Endothelial cell of umbilical vein (primary cell): ENCODE results near the gene ADAMTS14. TPM values are rescaled to one million over a fixed set of nuclear protein-coding genes. Genes with fewer than 3 reads are reported as not detected.

ENCODE experiments used
- BruUV-seq: library from RNA; stranded (reverse); fragments of 400-500 nt; replicated peaks from 2 replicates; lab custom pipeline; 2021; lab: Mats Ljungman, UMichigan
- CTCF ChIA-PET: fragments of 300-600, 350-600 bp; sonication (Branson Sonifier 250); formaldehyde crosslinking; loops from one replicate; lab custom pipeline; 2021; ENCODE audit warnings: antibody characterized with exemption, inconsistent platforms; lab: Charles Lee
- POLR2A ChIA-PET: fragments of 300-600, 350-600 bp; sonication (Branson Sonifier 250); formaldehyde crosslinking; loops from one replicate; lab custom pipeline; 2021; ENCODE audit warnings: antibody characterized with exemption, inconsistent platforms; lab: Charles Lee
- DNase-seq: peaks from one replicate; pipeline ENCODE4 v3.0.0-alpha.2; 2011; ENCODE audit warnings: low read depth, low spot score
- FAIRE-seq: peaks from 2 replicates; lab custom pipeline; 2011; peaks lifted over from hg19 to GRCh38; lab: Jason Lieb, UNC
- H2AFZ ChIP-seq: 2 replicates; pipeline ENCODE4 v1.6.0; 2012; ENCODE audit warnings: low read depth, low read length, control low read depth, inconsistent platforms
- H3K27ac ChIP-seq: 2 replicates; pipeline ENCODE4 v1.5.1; 2011; ENCODE audit warnings: low read depth, mild to moderate bottlenecking, control low read depth, low read length, moderate library complexity; ENCODE audit not compliant: insufficient read depth
- H3K27me3 ChIP-seq, 2 experiments: 2 replicates each; pipeline versions ENCODE4 v1.6.0 to v1.6.1; 2011; ENCODE audit warnings: low read length in 2 of 2, mixed read lengths in 1 of 2; ENCODE audit not compliant: control insufficient read depth in 2 of 2, insufficient read depth in 2 of 2
- H3K36me3 ChIP-seq, 2 experiments: 2 replicates in 1 of 2; 3 replicates in 1 of 2; pipeline ENCODE4 v1.5.1; 2011; ENCODE audit warnings: low read length in 2 of 2, mild to moderate bottlenecking in 1 of 2, moderate library complexity in 1 of 2; ENCODE audit not compliant: control insufficient read depth in 2 of 2, insufficient read depth in 2 of 2; ENCODE audit errors: extremely low read depth in 1 of 2
- H3K4me1 ChIP-seq: 3 replicates; pipeline ENCODE4 v1.5.1; 2011; ENCODE audit warnings: mild to moderate bottlenecking, low read length; ENCODE audit not compliant: control insufficient read depth, insufficient read depth; ENCODE audit errors: extremely low read depth
- H3K4me2 ChIP-seq: 2 replicates; pipeline ENCODE4 v1.6.1; 2011; ENCODE audit warnings: low read length, control low read depth, mixed read lengths; ENCODE audit not compliant: insufficient read depth
- H3K4me3 ChIP-seq, 3 experiments: fragments of 200-600 bp in 1 of 3; sonication (generic), shearing (Covaris generic) in 1 of 3; replicated peaks in 1 of 3; 2 replicates each; pipeline ENCODE4 v1.5.1; 2011 to 2016; ENCODE audit warnings: control low read depth in 3 of 3, low read length in 3 of 3, mild to moderate bottlenecking in 2 of 3, inconsistent platforms in 1 of 3, low read depth in 1 of 3, moderate library complexity in 1 of 3; ENCODE audit not compliant: insufficient read depth in 1 of 3
- H3K79me2 ChIP-seq: 2 replicates; pipeline ENCODE4 v1.6.0; 2012; ENCODE audit warnings: low read length, inconsistent platforms; ENCODE audit not compliant: control insufficient read depth, insufficient read depth
- H3K9ac ChIP-seq: replicated peaks from 2 replicates; pipeline ENCODE3; 2011; ENCODE audit warnings: low read length, control low read depth; ENCODE audit not compliant: insufficient read depth; ENCODE audit errors: extremely low read depth
- H3K9me1 ChIP-seq: replicated peaks from 3 replicates; pipeline ENCODE4 v1.6.0; 2011; ENCODE audit warnings: mild to moderate bottlenecking, low read length; ENCODE audit not compliant: control insufficient read depth, insufficient read depth; ENCODE audit errors: extremely low read depth
- H3K9me3 ChIP-seq: replicated peaks from 2 replicates; pipeline ENCODE4 v1.5.1; 2012; ENCODE audit warnings: low read length, inconsistent platforms; ENCODE audit not compliant: control insufficient read depth, insufficient read depth
- H4K20me1 ChIP-seq: replicated peaks from 2 replicates; pipeline ENCODE3; 2011; ENCODE audit warnings: mild to moderate bottlenecking, low read length; ENCODE audit not compliant: control insufficient read depth, insufficient read depth; ENCODE audit errors: extremely low read depth
- CTCF ChIP-seq, 2 donors: IDR thresholded peaks; 1 replicate in 1 of 2; 2 replicates in 1 of 2; pipeline ENCODE4 v1.5.1; 2011; ENCODE audit warnings: low read length in 2 of 2, mild to moderate bottlenecking in 2 of 2, moderate library complexity in 2 of 2, control low read depth in 1 of 2, inconsistent platforms in 1 of 2, low read depth in 1 of 2; ENCODE audit not compliant: insufficient read depth in 1 of 2; ENCODE audit errors: extremely low read depth in 1 of 2
- EZH2 ChIP-seq: IDR thresholded peaks from 2 replicates; pipeline ENCODE4 v1.6.1; 2012; ENCODE audit warnings: borderline replicate concordance, low read depth, mild to moderate bottlenecking, moderate library complexity, low read length, inconsistent platforms; ENCODE audit not compliant: severe bottlenecking
- FOS ChIP-seq: IDR thresholded peaks from 2 replicates; pipeline ENCODE4 v1.6.1; 2011; ENCODE audit warnings: mild to moderate bottlenecking, low read length, moderate library complexity, borderline replicate concordance; ENCODE audit not compliant: insufficient read depth
- GATA2 ChIP-seq: IDR thresholded peaks from 2 replicates; pipeline ENCODE4 v1.7.0; 2011; ENCODE audit warnings: low read depth, mild to moderate bottlenecking, moderate library complexity, mixed read lengths, low read length; ENCODE audit not compliant: insufficient read length, insufficient read depth
- JUN ChIP-seq: IDR thresholded peaks from 2 replicates; pipeline ENCODE4 v1.6.1; 2011; ENCODE audit warnings: borderline replicate concordance, low read depth; ENCODE audit not compliant: insufficient read length, insufficient read depth
- MAX ChIP-seq: IDR thresholded peaks from 2 replicates; pipeline ENCODE4 v1.6.1; 2011; ENCODE audit not compliant: insufficient read depth, insufficient read length
- MYC ChIP-seq: IDR thresholded peaks from one replicate; pipeline ENCODE4 v1.6.1; 2011; ENCODE audit warnings: mild to moderate bottlenecking, low read depth, low read length
- POLR2A ChIP-seq: IDR thresholded peaks from 2 replicates; pipeline ENCODE4 v1.6.1; 2012; ENCODE audit warnings: low read depth, mild to moderate bottlenecking, control low read depth, low read length
- POLR2AphosphoS5 ChIP-seq: IDR thresholded peaks from 2 replicates; pipeline ENCODE4 v1.6.1; 2012; ENCODE audit warnings: low read depth, mild to moderate bottlenecking, control low read depth, low read length, moderate library complexity; ENCODE audit not compliant: insufficient read depth
- dilution Hi-C: fragments of 300-500 bp; cut with MboI; formaldehyde crosslinking; loops from one replicate; pipeline ENCODE4 v1.15.0; 2019; ENCODE audit warnings: low sequenced_read_pairs; ENCODE audit not compliant: extremely low pct_ligation_motif_present
- intact Hi-C: fragments of 100-400 bp; cut with micrococcal nuclease; formaldehyde crosslinking; loops from one replicate; pipeline ENCODE4 v1.10.0; 2022
- polyA plus RNA-seq, 4 experiments: library from polyadenylated mRNA; depleted of rRNA in 3 of 4; stranded (reverse) in 3 of 4; unstranded in 1 of 4; fragments of >200 nt; gene quantifications; 2 replicates each; pipeline versions ENCODE4 v1.2.1 to v1.2.3, GENCODE V29; 2011 to 2012; ENCODE audit warnings: missing spikeins in 1 of 4
- total RNA-seq: library from RNA; stranded (reverse); gene quantifications from 2 replicates; pipeline ENCODE4 v1.2.3, GENCODE V29; 2021

The ADAMTS14 gene
- total and polyA plus RNA-seq, 2 donors (not counting 3 experiments of a cell fraction or from before 2014, with no cell fraction given) = not detected

- ChIA-PET POLR2A (no interaction called here), CTCF (interaction anchor here (1.1 kb wide), 1 partner anchor 136 kb away, joined by 3 read pairs; no protein-coding TSS in a partner anchor)
- H3K79me2 ChIP-seq = no peaks in the 10 kb centered on the region
- intact Hi-C loops (no loop called here), dilution Hi-C loops (no loop called here)
- FAIRE-seq (no peak), DNase-seq (no peak)
- no peak overlapping the region for H3K4me3 ChIP-seq
- no peak overlapping the region for H3K9ac ChIP-seq
- TF ChIP-seq MYC (no peak), POLR2A (no peak), POLR2AphosphoS5 (no peak), JUN (no peak), CTCF (IDR thresholded peaks at IDR 0.05; ENCODE audit: extremely low read depth in 1 of 2, insufficient read depth in 1 of 2, low read depth in 1 of 2, low read length in 2 of 2) (no peak), FOS (no peak), MAX (no peak), EZH2 (no peak), GATA2 (no peak)
- no peaks in the 10 kb centered on the region for H3K9me1 ChIP-seq
- no peaks in the 10 kb centered on the region for H3K4me1 ChIP-seq
- H3K36me3 ChIP-seq = no peaks in the 10 kb centered on the region
- no peaks in the 10 kb centered on the region for H4K20me1 ChIP-seq
- H3K4me2 ChIP-seq = no peak overlapping the region
- H3K9me3 ChIP-seq = no peaks in the 10 kb centered on the region
- H3K27ac ChIP-seq = no peak overlapping the region
- no peak overlapping the region for H2AFZ ChIP-seq
- H3K27me3 ChIP-seq = peaks cover under 1 to 3% of the 10 kb centered on the region in 2 experiments
- no TSS peak for BruUV-seq
These were observed 49.8 kb upstream of the ADAMTS14 start for GRCh38 chr10:70622541-70622940.
